CD4-positive, alpha-beta T cell treated with Interleukin-12 subunit alpha and Interleukin-12 subunit beta, for 1 hour (primary cell): ENCODE results near the gene EPHB1.
"Not testable (repeated sequence)": the region's sequence is repeated elsewhere in the genome, so short reads cannot be mapped to it uniquely, and the experiment has no call there.

ENCODE experiments used
- DNase-seq: peaks from one replicate; pipeline ENCODE4 v3.0.0-alpha.2; 2020

The EPHB1 gene

DNA sequence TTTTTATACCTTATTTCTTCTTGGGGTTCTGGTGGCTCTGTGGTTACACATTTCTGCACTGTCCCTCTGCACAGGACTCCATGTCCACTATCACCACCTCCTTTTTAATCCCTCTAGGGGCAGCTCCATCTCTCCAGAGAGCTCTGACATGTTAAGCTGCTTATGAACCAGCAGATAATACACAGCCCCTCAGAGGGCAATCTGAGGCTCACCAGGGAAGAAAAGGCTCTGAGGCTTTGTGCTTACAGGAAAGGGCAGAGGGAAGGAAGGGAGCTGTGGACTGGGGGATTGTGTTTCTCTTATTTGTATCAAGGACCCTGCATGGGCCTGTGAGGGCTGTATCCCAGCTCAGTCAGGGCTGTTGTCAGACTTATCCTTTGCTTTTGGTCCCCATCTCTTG, 164.5 kb downstream of the EPHB1 start:
- no peak for DNase-seq

DNA sequence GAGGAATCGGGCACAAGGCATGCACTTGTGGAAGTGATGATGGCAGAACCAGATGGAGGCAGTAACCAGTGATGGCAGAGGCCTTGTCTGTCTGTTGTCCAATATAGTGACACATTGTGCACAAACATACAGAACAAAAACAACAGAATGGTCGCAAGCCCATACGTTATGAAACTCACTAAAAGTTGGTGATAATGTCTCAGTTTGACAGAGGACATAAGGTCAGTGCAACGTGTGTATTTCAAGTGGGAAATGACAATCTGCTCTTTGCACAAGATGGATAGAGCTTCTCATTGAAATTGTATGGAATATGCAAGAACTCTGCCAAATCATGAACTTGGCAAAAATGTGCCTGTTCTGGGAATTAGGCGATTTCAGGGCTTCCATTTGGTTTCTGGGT, 169.2 kb downstream of the EPHB1 start:
- no peak for DNase-seq

DNA sequence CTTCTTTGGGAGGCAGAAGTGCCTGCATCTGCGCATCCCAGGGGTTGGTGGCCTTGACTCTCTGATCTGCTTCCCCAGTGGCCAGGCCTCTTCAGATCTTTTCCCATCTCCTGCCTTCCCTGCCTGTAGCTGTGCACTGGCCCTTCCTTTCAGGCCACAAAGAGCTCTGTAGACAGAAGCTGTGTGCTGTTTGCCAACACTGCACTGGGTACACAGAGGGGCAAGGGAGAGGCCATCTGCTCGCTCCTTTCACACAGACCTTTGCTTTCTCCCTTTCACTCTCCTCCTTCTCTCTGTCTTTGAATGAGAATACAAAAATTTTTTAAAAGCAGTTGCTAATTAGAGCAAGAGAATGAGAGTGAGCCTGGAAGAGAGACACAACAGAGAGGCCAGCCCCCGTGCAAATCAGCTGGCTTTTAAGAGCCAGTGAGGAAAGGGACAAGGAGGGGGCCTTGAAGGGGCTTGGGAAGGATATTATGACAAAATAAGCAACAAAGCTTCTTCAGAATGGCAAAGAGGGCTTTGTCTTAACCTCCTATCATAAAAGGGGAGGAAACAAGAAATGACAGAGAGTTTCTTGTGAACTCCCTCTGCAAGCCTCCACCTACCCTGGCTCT, 170.9 kb downstream of the EPHB1 start:
- no peak for DNase-seq

DNA sequence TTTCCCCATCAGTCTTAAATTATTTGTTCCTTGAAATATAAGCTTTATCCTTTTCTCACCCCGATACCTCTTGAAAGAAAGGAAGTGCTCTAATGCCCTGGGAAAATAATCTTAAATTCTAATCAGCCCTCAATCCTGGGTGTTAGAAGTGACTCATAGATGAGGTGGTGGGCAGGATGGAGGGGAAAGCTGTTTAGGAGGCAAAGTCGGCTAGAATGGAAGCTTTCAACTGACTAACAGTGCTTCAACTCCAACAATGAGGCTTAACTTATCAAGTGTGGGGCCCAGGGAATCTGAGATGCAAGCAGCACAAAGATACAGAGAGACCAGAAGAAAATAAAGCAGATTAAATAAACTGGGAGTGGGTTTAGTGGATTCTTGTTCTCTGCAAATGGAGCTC, 175.8 kb downstream of the EPHB1 start:
- no peak for DNase-seq

DNA sequence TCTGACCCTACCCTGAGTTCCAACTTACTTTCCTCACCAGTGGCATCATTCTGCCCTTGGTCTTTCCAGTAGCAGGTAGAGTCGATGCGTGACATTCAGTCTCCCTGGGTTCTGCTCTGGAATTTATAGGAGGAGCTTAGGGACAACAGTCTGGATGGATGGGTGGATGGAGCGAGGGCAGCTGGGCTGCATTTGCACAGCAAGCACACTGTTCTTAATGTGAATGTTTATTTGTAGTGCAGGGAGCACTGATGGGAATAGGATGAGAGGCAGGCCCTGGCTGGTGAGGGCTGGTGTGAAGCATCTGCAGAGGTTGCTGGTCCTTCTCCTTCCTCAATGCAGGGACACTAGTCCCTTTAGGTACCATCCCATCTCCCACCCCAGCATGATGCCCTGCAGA, 176.2 kb downstream of the EPHB1 start:
- no peak for DNase-seq

DNA sequence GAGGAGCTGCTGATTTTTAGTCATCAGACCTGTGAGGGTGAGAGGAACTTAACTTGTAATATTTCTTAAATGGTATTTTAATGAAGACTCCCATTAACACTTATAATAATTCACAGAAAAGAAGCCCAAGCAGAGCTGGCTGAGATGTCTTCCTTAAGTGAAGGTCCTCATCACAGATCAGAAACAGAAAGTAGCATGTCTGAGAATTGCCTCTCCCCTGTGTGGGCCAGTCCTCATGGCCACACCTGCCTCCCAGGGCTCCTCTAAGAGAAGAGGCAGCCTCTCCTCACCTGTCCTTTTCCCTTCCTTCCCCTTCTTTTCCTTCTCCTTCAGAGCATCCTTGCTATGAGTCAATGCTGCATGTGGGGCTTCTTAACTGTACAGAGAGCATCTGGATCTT, 176.8 kb downstream of the EPHB1 start:
- DNase-seq: not testable (repeated sequence)

DNA sequence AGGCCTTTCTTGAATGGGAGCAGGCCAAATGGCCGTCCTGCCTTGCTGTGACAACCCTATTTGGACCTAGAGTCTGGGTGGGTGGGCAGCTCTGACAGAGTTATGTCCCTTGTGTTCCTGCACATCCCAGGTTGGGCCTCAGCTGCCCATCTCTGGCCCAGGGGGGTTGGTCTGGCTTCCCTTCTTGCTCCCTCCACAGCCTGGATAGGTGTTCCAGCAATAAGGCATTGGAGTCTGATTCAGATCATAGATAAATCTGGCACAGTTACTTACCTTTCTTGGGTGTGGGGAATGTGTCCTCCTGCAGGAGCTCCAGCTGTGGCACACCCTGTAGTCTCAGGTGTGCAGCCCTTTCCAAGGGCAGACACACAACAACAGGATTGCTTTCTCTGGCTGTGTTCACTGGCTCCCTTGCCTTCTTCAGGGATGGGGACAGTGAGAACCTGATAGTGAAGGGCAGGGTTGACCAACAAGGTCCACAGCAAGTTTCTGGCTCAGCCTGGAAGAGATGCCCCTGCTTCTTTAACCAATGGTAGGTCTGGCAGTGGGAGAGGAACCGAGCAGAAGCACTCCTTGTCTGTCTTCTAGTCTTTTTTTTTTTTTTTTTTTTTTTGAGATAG, 177.9 kb downstream of the EPHB1 start:
- no peak for DNase-seq

DNA sequence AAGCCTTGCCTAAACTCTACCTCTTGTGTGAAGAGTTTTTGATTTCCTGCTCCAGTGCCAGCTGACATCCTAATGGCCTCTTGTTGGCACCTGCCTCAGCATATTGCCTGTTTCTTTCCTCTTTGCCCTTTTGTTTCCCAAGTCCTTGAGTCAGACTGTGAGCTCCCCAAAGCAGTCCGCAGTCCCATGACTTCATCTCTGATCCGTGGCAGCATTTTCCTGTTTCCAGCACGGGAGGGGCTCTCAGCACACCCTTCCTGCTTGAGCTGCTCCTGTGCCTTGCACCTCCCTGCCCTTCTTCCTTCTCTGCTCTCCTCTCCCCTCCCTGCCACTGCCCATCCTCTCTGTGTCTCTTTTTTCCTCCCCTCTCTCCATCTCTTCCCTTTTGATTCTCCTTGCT, 179.6 kb downstream of the EPHB1 start:
- DNase-seq: no peak

DNA sequence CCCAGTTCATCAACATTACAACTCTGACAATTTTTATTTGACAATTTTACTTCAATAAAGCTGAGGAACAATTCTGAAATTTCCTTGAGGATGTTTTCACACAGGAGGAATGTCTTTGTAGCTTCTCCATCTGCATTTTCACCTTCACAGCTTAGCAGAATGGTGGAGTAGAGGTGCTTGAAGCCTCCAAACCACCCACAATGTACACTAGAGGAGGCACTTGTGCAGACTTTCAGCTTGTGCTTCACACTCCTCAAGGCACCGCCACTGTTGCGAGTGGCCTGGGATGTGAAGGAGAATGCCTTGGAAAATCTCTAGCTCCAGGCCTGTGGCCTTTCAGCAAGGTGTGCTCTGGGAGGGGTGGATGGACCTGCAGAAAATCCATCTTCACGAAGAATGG, 181.9 kb downstream of the EPHB1 start:
- no peak for DNase-seq

DNA sequence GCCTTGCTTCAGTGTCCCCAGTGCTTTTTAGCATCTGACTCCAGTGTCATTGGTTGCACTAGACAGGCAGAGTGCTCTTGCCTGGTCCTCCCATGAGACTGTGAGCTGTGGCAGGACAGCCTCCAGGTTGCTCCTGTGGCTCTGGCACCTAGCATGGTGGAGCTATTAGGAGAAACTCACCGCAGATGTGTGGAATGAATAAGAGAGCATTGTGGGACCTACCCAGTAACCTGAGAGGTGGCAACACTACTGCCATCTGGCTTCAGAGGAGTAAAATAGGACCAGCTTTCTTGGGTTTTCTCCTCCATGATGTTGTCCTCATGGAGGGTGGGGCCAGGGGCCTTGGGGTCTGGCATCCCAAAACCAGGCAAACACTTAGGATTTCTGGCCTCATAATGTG, 183.6 kb downstream of the EPHB1 start:
- no peak for DNase-seq

DNA sequence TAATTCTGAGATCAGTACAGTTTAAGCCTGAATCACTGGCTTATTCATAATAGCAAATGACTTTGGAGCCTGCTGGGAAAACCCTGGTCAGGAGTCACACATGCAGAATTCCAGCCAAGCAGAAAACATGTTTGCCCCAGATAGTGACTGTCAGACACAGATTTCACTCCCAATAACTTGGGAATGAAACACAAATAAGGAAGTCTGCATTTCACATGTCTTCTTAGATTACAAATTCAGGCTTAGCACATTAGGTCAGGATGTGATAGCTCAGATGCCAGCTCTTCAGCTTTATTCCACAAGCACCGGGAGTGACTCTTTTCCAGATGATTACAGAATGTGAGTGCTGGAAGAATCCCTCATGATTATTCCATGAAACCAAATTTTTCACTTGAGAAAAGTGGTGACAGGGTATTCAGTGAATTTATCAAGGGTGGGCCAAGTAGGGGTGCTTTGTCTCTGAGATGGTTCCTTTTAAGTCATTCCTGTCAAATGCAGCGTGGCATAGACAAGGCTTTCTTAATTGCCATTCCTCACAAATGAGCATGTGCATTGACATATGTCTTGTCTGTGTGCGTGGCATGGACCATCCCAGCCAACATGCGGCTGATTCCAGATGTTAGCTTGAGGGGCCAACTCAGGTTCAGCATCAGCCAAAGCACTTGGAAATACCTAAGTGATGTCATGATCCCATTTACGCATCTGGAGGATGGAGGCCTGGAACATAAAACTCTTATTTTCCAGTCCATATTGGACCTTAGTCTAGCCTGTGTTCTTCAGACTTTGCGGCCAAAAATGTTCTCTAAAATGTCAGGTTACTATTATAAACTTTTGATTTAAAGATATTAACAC, 191.0 kb downstream of the EPHB1 start:
- DNase-seq: no peak

DNA sequence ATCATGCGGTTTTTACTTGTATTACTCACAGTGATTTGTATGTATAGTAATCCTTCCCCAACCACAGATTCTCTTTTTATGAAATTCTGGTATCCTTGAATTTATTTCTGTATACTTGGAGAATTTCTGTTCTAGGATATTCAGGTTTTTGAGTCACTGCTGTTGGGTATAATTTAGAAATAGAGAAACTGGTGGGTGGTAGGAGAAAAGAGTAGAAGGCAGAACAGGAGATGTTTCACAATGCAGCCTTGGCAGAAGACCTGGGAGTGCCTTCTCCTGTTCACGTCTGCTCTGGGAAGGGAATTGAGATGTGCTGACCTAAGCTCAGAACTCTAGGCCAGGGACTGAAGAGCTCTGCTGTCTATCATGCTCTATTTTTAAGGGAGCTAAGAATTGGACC, 193.6 kb downstream of the EPHB1 start:
- DNase-seq: no peak

DNA sequence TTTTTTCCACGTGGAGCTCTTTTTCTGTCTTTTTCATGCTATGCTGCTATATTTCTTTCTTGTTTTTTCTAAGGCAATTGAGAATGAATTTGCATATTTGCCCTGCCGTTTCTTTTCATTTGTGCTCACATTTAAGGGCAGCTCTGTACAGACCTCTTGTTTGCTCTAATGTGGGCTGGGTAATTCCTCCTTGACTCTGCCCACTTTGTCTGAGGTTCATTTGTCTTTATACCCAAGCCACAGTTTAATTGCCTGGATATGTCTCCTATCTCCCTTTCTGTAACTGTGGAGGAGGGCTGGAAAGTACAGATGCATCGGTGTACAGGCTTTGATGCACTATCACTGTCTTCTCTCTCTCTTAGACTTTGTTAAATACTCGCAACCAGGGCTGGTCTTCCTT, 195.9 kb downstream of the EPHB1 start:
- no peak for DNase-seq

DNA sequence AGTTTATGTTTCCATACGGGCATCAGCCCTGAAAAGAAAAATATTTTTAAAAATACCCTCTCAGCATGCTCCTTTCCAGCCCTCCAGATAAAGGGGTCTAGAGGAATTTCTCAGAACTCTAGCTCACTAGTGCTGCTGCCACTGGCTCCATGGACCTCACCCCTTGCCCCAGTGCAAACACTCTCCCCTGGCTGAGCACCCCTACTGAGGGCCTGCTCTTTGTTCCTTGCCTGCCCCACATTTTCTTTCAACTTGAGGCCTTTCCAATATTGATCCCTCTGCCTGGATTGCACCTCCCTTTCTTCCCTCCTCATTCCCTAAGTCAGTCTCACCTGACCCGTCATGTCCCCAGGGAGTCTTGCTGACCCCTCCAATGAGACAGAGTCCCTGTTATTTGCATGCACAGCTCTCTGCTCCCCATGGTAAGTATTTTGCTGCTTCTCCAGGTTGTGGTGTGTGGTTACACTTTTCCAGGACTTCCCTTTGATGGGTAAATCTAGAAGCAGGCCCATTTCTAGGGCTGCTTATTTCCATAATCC, 196.5 kb downstream of the EPHB1 start:
- no peak for DNase-seq

DNA sequence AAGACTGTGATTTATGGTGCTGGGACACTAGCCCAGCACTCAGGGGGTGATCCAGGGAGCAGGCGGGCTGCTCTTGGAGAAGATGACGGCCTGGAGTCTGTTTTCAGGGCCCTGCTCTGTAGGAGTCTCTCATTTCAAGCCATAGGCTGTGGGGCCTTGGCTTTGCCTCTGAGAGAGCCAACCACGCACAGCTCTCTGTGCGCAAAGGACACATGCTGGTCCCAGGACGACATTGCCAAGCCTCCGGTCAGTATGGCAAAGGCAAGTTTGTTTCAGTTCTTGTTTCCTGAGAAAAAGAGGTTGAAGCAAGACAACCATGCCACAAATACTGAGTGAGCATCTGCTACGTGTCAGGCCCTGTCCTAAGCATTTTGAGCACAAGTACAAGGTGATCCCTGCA, 197.1 kb downstream of the EPHB1 start:
- no peak for DNase-seq

DNA sequence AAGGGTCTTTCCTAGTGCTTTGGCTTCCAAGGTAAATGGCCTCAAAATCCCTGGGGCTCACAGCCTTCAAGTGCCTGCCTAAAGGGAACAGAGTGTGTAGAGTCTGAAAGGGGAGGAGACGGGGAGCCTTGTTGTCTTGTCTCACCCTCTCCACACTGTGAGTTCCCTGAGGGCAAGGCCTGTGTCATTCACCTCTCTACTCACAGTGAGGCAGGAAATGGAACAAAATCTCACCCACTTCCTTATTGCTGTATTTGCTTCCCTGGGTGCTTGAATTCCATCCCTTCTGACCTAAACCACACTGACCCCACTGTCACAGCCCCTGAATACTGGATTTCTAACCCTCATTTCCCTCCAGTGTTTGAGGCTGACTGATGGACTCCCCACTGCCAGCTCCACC, 197.5 kb downstream of the EPHB1 start:
- no peak for DNase-seq

DNA sequence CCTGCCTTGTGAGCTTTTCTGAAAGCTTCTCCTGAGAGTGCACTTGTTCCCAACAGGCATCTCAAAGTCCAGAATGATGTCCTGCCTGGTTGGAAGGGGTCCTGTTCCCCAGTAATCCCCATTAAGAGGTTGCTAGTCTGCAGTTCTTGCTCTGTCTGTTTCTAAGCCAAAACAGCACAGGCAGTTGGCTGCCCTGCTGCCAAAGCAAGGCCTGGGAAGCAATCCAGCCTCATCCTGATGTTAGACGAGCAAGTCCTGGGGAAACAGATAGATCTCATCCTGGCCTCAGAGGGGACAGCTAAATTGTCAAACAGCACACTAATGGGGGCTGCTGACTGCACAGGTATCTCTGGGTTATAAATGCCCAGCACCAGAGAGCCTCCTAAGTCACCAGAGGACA, 198.0 kb downstream of the EPHB1 start:
- no peak for DNase-seq

DNA sequence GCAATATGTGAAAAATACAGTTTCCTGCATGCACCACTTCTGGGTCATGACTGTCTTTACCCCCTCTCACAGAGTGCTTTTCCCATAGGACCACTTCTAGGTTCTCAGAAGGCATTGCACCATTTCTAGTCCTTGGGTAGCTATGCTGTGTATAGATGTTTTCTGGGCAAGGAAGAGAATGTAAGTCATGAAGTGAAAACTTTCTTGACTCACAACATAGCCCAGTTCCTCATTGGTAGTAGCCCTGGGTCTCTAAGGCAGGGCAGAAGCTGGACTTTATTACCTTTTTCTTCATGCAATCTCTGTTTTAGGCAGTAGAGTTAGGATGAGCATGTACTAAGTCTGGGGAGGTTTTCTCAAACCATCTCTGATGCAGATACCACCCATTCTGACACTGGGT, 203.1 kb downstream of the EPHB1 start:
- no peak for DNase-seq

DNA sequence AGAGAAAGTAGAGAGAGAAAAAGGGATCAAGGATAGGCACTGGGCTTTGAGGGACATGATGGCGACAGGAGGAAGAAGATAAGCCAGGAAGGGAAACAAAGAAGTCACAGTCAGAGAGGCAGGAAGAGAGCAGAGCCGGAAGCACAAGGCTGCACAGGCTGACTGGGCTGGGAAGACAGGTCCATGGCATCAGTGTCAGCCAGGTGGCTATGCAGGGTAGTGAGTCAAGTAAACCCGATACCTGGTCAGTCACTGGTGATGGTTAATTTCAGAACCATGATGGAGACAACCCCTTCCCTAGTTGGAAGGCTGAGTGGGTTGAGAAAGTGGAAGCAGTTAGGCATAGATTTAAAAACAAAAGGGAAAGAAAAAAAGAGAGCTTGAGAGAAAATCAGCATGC, 203.8 kb downstream of the EPHB1 start:
- no peak for DNase-seq

DNA sequence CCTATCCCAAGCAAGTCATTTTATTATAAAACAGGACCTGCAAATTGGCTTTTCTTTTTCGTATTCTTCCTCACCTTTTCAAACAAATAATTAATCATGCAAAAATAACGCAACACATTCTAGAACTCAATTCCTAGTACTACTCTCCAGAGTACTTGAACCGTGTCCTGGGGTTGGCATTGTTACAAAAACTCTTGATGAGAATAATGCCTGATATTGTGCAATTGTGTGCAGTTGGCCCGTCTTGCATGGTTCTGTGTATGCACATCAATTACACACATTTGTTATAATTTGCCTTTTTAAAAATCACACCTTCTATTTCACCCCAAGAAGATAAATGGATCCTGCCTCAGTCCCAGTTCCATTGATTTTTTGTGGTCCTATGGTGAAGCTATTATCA, 205.4 kb downstream of the EPHB1 start:
- DNase-seq: no peak

DNA sequence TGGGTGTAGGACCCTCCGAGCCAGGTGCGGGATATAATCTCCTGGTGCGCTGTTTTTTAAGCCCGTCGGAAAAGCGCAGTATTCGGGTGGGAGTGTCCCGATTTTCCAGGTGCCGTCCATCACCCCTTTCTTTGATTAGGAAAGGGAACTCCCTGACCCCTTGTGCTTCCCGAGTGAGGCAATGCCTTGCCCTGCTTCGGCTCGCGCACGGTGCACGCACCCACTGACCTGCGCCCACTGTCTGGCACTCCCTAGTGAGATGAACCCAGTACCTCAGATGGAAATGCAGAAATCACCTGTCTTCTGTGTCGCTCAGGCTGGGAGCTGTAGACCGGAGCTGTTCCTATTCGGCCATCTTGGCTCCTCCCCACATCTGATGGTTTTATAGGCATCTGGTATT, 210.6 kb downstream of the EPHB1 start:
- not testable (repeated sequence) for DNase-seq

DNA sequence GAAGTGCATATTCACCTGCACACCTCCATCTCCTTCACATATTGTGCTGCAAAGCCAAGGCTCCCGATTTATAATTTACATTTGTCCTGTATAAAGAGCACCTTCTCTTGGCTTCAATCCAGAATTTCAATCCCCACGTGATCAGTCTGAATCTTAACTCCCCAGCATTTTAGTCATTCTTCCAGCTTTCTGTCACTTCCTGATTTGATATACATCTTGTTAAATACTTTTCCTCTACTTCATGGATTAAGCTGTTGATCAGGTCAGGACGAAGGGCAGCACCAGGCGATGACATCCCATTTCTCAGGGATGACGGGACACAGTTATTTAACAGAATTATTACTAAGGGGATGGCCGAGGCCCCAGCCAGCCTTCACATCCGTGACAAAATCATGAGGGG, 212.5 kb downstream of the EPHB1 start:
- DNase-seq: no peak

DNA sequence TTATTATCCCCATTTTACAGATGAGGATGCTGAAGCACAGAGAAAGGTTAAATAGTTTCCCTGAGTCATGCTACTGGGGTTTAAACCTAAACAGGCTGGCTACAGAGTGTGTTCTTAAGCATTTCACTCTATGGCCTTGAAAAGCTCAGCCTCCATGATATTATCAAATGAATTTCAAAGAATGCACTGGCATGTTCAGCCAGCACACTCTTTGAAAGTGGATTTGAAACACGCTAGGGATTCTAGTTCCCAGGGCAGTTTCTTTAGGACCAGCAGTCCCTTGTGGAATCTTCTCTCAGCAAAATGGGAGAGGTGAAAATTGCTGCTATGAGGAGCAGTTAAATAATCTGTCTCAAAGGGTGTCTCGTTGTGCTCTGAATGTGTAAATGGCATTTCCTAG, 213.3 kb downstream of the EPHB1 start:
- DNase-seq: no peak

DNA sequence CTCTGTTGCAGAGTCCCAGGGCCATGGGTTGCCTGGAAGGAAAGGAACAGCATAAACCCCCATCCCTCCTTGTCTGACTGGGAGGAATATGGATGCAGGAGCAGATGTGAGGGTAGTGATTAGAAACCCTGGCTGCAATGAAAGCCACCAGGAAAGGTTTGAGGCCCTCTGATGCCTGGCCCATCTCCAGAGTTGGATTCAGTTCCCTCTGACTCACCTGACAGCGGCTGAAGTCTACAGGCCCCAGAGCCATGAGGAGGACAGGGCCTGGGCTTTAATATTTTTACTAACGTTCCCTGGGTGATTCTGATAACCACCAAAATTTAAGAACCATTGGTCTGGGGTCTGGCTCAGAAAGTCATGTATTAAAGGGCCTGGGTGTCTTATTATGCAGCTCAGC, 214.0 kb downstream of the EPHB1 start:
- DNase-seq: no peak
